NB4 (cell line): Measurements from ENCODE around the gene SRA1.

Experiments used
- DNase-seq: peaks from one replicate; pipeline ENCODE4 v3.0.0; 2010; ENCODE audit warnings: low read depth
- H3K4me3 ChIP-seq: one replicate; pipeline ENCODE4 v1.5.1; 2011; ENCODE audit warnings: mild to moderate bottlenecking, low read depth, low read length, moderate library complexity
- CTCF ChIP-seq: IDR thresholded peaks from one replicate; pipeline ENCODE4 v1.5.1; 2012; ENCODE audit warnings: low read depth, low read length
- MAX ChIP-seq: IDR thresholded peaks from 2 replicates; pipeline ENCODE4 v1.6.1; 2011; ENCODE audit warnings: low read depth, low read length
- MYC ChIP-seq: IDR thresholded peaks from 2 replicates; pipeline ENCODE4 v1.6.1; 2011; ENCODE audit warnings: low read depth, low read length
- POLR2A ChIP-seq: IDR thresholded peaks from 2 replicates; pipeline ENCODE4 v1.6.1; 2011; ENCODE audit warnings: mild to moderate bottlenecking; ENCODE audit not compliant: insufficient read length; ENCODE audit errors: extremely low read depth

The SRA1 gene

GRCh38 chr5:140540227-140540626, 17.0 kb downstream of the SRA1 start:
- no peak for DNase-seq
- no peak overlapping the region for H3K4me3 ChIP-seq
- TF ChIP-seq MAX (no peak), MYC (no peak), POLR2A (no peak), CTCF (no peak)

- H3K4me3 ChIP-seq = no peak overlapping the region
These were observed 33.3 kb downstream of the SRA1 start for GRCh38 chr5:140524003-140524402.

GRCh38 chr5:140513124-140513523, 44.1 kb downstream of the SRA1 start:
- no peak for TF ChIP-seq POLR2A
- TF ChIP-seq CTCF = no peak
- TF ChIP-seq MAX = no peak
- no peak for TF ChIP-seq MYC
- DNase-seq = no peak
- H3K4me3 ChIP-seq = no peak overlapping the region

More at GRCh38 chr5:140524003-140524402, 33.3 kb downstream of the SRA1 start:
- no peak for DNase-seq
- no peak for TF ChIP-seq MYC

- H3K4me3 ChIP-seq = no peak overlapping the region
- no peak for DNase-seq
- TF ChIP-seq MYC = no peak
- no peak for TF ChIP-seq POLR2A
These were observed 47.4 kb downstream of the SRA1 start for GRCh38 chr5:140509898-140510297.

- no peak overlapping the region for H3K4me3 ChIP-seq
- no peak for TF ChIP-seq MYC
- TF ChIP-seq CTCF = no peak
- TF ChIP-seq MAX = no peak
- TF ChIP-seq POLR2A = no peak
- no peak for DNase-seq
These were observed 54.4 kb downstream of the SRA1 start for GRCh38 chr5:140502834-140503233.
